ENCODE results near the gene ECHS1.
"Not testable (repeated sequence)": the region's sequence is repeated elsewhere in the genome, so short reads cannot be mapped to it uniquely, and the experiment has no call there.

ECHS1 gene

DNA sequence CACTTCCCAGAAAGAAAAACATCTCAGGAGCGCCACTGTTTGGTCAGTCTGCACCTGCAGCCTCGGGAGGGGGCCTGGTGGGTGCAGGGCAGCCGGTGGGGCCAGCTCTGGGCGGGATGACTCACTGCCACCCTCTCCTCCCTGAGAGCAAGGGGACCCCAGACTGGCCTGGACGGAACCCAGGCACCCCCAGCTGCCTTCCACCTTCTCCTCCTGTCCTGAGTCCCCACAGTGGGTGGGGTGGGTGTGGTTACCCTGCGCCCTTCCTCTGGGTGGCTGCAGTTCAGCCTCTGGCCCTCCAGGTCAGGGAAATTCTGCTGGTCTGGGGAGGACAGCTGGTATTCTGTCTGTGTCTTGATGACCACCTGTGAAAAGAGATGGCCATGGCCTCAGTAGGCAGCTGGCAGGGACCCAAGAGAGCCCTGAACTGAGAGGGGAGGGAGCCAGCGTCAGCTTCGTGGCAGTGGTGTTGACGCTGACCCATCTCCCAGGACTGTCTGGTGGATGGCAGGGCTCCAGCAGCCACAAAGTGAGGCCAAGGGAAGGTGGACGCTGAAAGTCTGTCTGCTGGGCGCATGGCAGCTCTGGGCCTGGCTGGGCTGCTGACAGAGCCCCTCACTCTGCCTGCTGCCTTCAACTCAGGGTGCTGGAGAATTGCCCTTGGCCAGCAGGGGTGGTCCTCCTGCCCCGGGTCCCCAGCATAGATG, 45.4 kb downstream of the ECHS1 start:
- Histone ChIP-seq H3K4me3 (ENCODE audit: extremely low read depth, insufficient read depth, low read length, poor library complexity, severe bottlenecking) (no peak overlapping the region), H3K36me3 (ENCODE audit: control insufficient read depth, insufficient read depth, low read length) (no peaks in the 10 kb centered on the region), H3K27ac (ENCODE audit: low read depth, low read length, severe bottlenecking) (no peak overlapping the region), H3K4me1 (ENCODE audit: control insufficient read depth, insufficient read depth, low read length, poor library complexity, severe bottlenecking) (peaks cover 4% of the 10 kb centered on the region), H3K9me3 (ENCODE audit: control insufficient read depth, low read length) (no peaks in the 10 kb centered on the region)
- WGBS, 2 experiments (ENCODE audit: insufficient coverage in 2 of 2) = 75 to 92% methylated on average over 9 to 10 of the region's 12 CpGs

DNA sequence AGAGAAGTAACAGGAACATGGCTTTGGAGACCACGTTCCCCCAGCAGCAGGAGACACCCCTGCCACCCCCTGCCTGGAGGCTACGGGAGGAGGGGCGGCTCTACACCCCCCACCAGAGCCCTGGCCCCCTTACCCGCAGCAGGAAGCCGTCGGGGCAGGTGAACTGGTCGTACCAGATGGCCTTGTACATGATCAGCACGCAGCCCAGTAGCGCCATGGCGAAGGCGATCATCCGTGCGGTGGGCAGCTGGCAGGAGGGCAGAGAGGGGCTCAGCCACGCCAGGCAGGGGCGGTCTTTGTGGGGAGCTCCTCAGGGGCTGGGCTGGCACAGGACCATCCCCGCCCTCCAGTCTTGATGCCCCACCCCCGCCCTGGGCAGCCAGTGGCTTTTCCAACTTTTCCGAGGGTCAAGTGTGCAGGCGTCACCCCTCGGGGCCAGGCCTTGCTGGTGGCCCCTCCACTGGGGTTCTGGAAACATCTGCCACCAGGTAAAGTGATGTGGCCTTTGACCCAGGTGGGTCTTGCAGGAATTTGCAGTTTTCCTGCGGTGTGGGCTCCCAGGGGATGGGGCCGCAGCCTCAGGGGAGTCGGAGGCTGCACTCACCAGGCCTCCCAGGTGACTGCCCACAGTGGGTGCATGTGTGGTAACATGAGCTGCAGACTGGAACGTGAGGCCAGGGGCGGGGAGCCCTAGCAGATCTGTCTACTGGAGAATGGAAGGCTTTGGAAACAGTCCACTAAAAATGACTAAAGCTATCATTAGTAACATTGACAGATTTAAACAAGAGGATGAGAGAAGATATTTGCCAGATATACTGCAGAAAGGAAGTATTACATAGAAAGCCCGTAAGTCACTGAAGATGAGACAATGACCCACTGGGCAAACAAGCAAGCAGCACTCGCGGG, 46.2 kb downstream of the ECHS1 start:
- no peak overlapping the region for H3K27ac ChIP-seq (ENCODE audit: low read depth, low read length, severe bottlenecking)
- no peaks in the 10 kb centered on the region for H3K9me3 ChIP-seq (ENCODE audit: control insufficient read depth, low read length)
- WGBS, 2 experiments (ENCODE audit: insufficient coverage in 2 of 2) = 75 to 80% methylated on average over 23 to 24 of the region's 28 CpGs
- H3K4me1 ChIP-seq (ENCODE audit: control insufficient read depth, insufficient read depth, low read length, poor library complexity, severe bottlenecking) = peaks cover 4% of the 10 kb centered on the region
- H3K4me3 ChIP-seq (ENCODE audit: extremely low read depth, insufficient read depth, low read length, poor library complexity, severe bottlenecking) = no peak overlapping the region
- H3K36me3 ChIP-seq (ENCODE audit: control insufficient read depth, insufficient read depth, low read length) = no peaks in the 10 kb centered on the region

DNA sequence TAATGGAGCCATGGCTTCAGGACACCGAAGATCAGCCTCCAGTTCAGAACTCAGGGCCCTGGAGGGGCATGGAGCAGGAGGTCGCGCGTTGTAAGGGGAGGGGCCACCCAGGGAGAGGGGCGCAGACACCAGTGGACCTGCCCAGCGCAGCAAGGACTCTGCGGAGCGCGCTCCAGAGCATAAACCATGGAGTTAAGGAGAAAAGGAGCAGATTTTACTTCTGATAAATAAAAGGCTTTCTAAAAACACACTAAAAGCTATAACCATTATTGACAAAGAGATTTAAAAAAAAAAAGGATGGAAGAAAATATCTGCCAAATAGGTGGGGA, 47.0 kb downstream of the ECHS1 start:
- Histone ChIP-seq H3K36me3 (ENCODE audit: control insufficient read depth, insufficient read depth, low read length) (no peaks in the 10 kb centered on the region), H3K27ac (ENCODE audit: low read depth, low read length, severe bottlenecking) (no peak overlapping the region), H3K9me3 (ENCODE audit: control insufficient read depth, low read length) (no peaks in the 10 kb centered on the region), H3K4me3 (ENCODE audit: extremely low read depth, insufficient read depth, low read length, poor library complexity, severe bottlenecking) (peak overlapping the region; percentile 31), H3K4me1 (ENCODE audit: control insufficient read depth, insufficient read depth, low read length, poor library complexity, severe bottlenecking) (peaks cover 4% of the 10 kb centered on the region)
- 16 to 19% methylated on average over 5 of the region's 9 CpGs for WGBS, 2 experiments (ENCODE audit: insufficient coverage in 2 of 2)

DNA sequence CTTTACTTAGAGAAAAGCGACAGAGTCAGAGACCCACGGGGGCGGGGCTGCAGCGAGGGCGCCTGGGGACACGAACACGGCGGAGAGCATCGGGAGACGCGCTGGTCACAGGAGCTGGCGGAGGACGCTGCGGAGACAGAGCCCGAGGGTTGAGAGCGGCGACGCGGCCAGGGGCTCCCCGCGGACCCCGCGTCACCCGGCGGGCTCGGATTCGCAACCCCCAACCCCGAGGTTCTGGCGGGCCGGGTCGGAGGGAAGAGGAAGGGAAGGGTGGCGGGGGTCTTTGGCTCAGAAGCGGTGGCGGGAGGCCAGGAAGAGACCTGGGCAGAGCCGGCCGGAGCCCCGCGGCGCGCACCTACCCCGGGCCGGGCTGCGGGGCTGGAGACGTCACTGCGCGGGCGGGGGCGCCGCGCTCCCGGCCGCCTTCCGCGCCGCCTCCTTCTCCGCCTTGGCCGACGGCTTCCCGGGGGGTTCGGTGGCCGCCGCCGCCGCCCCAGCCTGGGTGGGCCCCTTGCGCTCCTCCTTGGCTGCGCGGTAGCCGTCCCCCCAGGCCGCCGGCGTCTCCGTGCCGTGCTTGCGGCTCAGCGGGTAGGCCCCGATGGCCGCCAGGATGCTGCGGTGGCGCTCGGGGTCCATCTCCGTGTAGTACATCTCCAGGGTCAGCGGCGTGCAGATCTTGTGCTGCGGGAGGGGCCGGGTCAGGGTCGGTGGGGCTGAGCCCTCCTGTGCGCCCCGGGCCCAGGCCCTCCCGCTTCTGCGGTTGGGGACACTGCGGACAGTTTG, 47.5 kb downstream of the ECHS1 start:
- WGBS, 2 experiments (ENCODE audit: insufficient coverage in 2 of 2) = 4 to 5% methylated on average over 66 to 82 of the region's 91 CpGs
- H3K4me1 ChIP-seq (ENCODE audit: control insufficient read depth, insufficient read depth, low read length, poor library complexity, severe bottlenecking) = peaks cover 4% of the 10 kb centered on the region
- H3K9me3 ChIP-seq (ENCODE audit: control insufficient read depth, low read length) = no peaks in the 10 kb centered on the region
- H3K4me3 ChIP-seq (ENCODE audit: extremely low read depth, insufficient read depth, low read length, poor library complexity, severe bottlenecking) = peak overlapping the region; percentile 31
- H3K36me3 ChIP-seq (ENCODE audit: control insufficient read depth, insufficient read depth, low read length) = no peaks in the 10 kb centered on the region
- H3K27ac ChIP-seq (ENCODE audit: low read depth, low read length, severe bottlenecking) = no peak overlapping the region

DNA sequence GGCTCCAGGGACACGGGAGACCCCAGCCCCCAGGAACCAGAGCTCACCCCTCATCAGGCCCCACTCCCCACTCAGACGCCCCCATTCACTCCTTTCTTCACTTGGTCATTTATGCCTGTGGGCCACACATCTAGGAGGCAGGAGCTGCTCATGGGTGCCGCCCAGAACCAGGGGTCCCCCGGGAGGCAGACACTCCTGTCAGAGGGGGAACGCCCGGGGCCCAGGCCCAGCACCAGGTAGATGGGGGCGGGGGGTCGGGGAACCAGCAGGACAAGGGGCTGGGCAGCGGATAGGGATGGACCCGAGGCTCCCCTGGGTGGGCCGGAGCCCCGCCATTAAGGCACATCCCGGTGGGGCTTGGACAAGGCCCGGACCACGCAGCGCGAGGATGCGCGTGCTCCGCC, 48.3 kb downstream of the ECHS1 start:
- Histone ChIP-seq H3K4me3 (ENCODE audit: extremely low read depth, insufficient read depth, low read length, poor library complexity, severe bottlenecking) (peak overlapping the region; percentile 31), H3K27ac (ENCODE audit: low read depth, low read length, severe bottlenecking) (no peak overlapping the region)
- 63 to 72% methylated on average over 15 to 17 of the region's 20 CpGs for WGBS, 2 experiments (ENCODE audit: insufficient coverage in 2 of 2)

DNA sequence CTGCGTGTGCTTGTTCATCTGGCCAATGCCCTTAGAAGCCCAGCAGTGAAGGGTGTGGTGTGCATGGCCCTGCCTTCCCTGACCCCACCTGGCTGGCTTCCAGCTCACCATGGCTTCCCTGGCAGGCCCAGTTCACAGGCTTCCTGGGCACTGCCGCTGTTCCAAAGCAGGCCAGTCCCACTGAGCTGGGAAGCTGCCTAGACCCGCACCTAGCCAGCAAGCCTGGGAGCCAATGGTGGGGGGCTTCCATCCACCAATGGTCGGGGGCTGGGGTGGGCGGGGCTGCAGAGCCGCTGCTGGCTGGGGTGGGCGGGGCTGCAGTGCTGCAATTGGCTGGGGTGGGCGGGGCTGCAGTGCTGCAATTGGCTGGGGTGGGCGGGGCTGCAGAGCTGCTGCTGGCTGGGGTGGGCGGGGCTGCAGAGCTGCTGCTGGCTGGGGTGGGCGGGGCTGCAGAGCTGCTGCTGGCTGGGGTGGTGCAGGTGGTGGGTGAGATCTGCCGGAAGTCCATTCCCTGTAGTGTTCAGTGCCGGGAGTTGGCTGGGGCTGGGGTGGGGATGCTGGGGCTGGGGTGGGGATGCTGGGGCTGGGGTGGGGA, 48.9 kb downstream of the ECHS1 start:
- no peak overlapping the region for H3K27ac ChIP-seq (ENCODE audit: low read depth, low read length, severe bottlenecking)
- WGBS, 2 experiments (ENCODE audit: insufficient coverage in 2 of 2) = 27 to 46% methylated on average over 2 to 3 of the region's 13 CpGs
- H3K36me3 ChIP-seq (ENCODE audit: control insufficient read depth, insufficient read depth, low read length) = no peaks in the 10 kb centered on the region
- no peak overlapping the region for H3K4me3 ChIP-seq (ENCODE audit: extremely low read depth, insufficient read depth, low read length, poor library complexity, severe bottlenecking)
- peaks cover under 1% of the 10 kb centered on the region for H3K4me1 ChIP-seq (ENCODE audit: control insufficient read depth, insufficient read depth, low read length, poor library complexity, severe bottlenecking)
- H3K9me3 ChIP-seq (ENCODE audit: control insufficient read depth, low read length) = no peaks in the 10 kb centered on the region

More for the DNA sequence above, 48.3 kb downstream of the ECHS1 start:
- Histone ChIP-seq H3K9me3 (ENCODE audit: control insufficient read depth, low read length) (no peaks in the 10 kb centered on the region), H3K36me3 (ENCODE audit: control insufficient read depth, insufficient read depth, low read length) (no peaks in the 10 kb centered on the region), H3K4me1 (ENCODE audit: control insufficient read depth, insufficient read depth, low read length, poor library complexity, severe bottlenecking) (peaks cover 4% of the 10 kb centered on the region)

DNA sequence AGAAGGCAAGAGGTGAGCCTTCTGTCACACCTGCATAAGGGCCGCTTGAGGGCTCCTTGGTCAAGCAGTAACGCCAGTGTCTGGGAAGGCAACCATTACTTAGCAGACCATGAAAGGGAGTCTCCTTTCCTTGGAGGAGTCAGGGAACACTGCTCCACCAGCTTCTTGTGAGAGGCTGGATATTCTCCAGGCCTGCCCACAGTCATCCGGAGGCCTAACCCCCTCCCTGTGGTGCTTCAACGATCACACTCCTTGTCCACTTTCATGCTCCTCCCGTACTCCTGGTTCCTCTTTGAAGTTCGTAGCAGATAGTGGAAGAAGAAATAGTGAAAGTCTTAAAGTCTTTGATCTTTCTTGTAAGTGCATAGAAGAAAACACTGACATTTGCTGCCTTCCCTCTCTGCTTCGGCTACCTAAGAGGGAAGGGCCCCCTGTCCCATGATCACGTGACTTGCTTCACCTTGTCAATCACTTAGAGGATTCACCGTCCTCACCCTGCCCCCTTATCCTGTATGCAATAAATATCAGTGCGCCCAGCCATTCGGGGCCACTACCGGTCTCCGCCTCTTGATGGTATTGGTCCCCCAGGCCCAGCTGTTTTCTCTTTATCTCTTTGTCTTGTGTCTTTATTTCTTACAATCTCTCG, 51.0 kb downstream of the ECHS1 start:
- H3K4me1 ChIP-seq (ENCODE audit: control insufficient read depth, insufficient read depth, low read length, poor library complexity, severe bottlenecking); H3K4me3 ChIP-seq (ENCODE audit: extremely low read depth, insufficient read depth, low read length, poor library complexity, severe bottlenecking); H3K9me3 ChIP-seq (ENCODE audit: control insufficient read depth, low read length); H3K36me3 ChIP-seq (ENCODE audit: control insufficient read depth, insufficient read depth, low read length); H3K27ac ChIP-seq (ENCODE audit: low read depth, low read length, severe bottlenecking): not testable (repeated sequence)
- WGBS, 2 experiments (ENCODE audit: insufficient coverage in 2 of 2) = 82 to 100% methylated on average over 1 to 3 of the region's 14 CpGs

DNA sequence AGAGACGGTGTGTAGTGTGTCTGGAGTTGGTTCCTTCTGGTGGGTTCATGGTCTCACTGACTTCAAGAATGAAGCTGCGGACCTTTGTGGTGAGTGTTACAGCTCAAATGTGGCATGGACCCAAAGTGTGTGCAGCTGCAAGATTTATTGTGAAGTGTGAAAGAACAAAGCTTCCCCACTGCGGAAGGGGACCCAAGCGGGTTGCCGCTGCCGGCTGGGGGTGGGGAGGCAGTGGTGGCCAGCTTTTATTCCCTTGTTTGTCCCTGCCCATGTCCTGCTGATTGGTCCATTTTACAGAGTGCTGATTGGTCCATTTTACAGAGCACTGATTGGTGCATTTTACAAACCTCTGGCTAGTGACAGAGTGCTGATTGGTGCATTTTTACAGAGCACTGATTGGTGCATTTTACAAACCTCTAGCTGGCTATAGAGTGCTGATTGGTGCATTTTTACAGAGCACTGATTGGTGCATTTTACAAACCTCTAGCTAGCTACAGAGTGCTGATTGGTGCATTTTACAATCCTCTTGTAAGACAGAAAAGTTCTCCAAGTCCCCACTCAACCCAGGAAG, 52.2 kb downstream of the ECHS1 start:
- H3K4me3 ChIP-seq (ENCODE audit: extremely low read depth, insufficient read depth, low read length, poor library complexity, severe bottlenecking); H3K9me3 ChIP-seq (ENCODE audit: control insufficient read depth, low read length); H3K4me1 ChIP-seq (ENCODE audit: control insufficient read depth, insufficient read depth, low read length, poor library complexity, severe bottlenecking); H3K27ac ChIP-seq (ENCODE audit: low read depth, low read length, severe bottlenecking); H3K36me3 ChIP-seq (ENCODE audit: control insufficient read depth, insufficient read depth, low read length): not testable (repeated sequence)
- WGBS, 2 experiments (ENCODE audit: insufficient coverage in 2 of 2) = 91 to 95% methylated on average over 2 to 5 of the region's 6 CpGs

DNA sequence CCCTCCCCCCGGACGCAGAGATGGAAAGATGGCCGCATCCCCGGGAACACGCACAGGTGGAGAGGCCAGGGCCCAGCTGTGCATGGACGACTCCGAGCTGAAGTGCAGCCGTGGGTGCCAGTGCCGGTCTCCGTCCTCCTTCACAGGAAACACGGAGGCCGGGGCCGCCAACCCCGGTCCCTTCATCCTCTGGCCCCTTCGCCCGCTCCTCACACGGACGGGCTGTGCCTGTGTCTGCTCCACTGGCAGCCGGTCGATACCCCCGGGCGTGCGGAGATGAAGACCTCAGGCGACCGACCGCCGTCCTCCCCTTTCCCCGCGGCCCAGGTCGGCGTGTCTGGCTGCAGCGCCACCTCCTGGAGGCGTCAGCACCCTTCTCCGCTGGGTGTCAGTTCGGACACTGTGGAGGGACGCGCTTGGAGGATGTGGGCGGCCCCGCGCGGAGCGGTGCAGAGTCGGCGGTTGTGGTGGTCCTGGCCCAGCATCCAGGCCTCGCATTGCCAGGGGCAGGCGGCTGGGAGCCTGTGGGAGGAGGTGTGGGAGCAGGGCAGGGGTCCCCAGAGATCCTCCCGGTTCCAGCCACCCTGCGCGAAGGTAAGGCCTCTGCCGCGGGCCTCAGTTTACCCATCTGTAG, 54.5 kb downstream of the ECHS1 start:
- Histone ChIP-seq H3K36me3 (ENCODE audit: control insufficient read depth, insufficient read depth, low read length) (no peaks in the 10 kb centered on the region), H3K4me1 (ENCODE audit: control insufficient read depth, insufficient read depth, low read length, poor library complexity, severe bottlenecking) (no peaks in the 10 kb centered on the region), H3K27ac (ENCODE audit: low read depth, low read length, severe bottlenecking) (no peak overlapping the region), H3K4me3 (ENCODE audit: extremely low read depth, insufficient read depth, low read length, poor library complexity, severe bottlenecking) (peak overlapping the region; percentile 21), H3K9me3 (ENCODE audit: control insufficient read depth, low read length) (no peaks in the 10 kb centered on the region)
- 12 to 14% methylated on average over 37 to 42 of the region's 51 CpGs for WGBS, 2 experiments (ENCODE audit: insufficient coverage in 2 of 2)

Data from mesodermal cell (in vitro differentiated cells).